HG03066 (cell line): ENCODE measurements around the gene RASA3.

Experiments
- ATAC-seq: cut with Tn5 transposase; IDR thresholded peaks from one replicate; pipeline ENCODE4 v1.9.1; 2021; ENCODE audit warnings: low read depth; ENCODE audit not compliant: unreplicated experiment

RASA3 gene

GRCh38 chr13:113931841-113932459, 200.5 kb downstream of the RASA3 start:
- no peak for ATAC-seq

- no peak for ATAC-seq
Measured at GRCh38 chr13:113930671-113931637, 201.5 kb downstream of the RASA3 start.

GRCh38 chr13:113929628-113930615, 202.5 kb downstream of the RASA3 start:
- no peak for ATAC-seq

GRCh38 chr13:113928685-113929627, 203.5 kb downstream of the RASA3 start:
- no peak for ATAC-seq
